Measurements from ENCODE around the gene ACACA.

GRCh38 chr17:37310940-37311339, 95.7 kb downstream of the ACACA start:
- TF ChIP-seq CTCF (IDR thresholded peaks at IDR 0.05) (no peak), POLR2A (IDR thresholded peaks at IDR 0.05) (no peak)

All from adrenal gland (tissue), 5 donors.